ENCODE data around the gene SOS2. TPM values are rescaled to one million over a fixed set of nuclear protein-coding genes. Genes with fewer than 3 reads are reported as not detected.

The SOS2 gene
- total and polyA plus RNA-seq, 9 donors = 25.5 to 35.2 (median 31.2) TPM

GRCh38 chr14:50123062-50123461 lies 108.3 kb downstream of the SOS2 start:
- DNase-seq = no peak
- H3K9me3 ChIP-seq (replicated peaks; ENCODE audit: control insufficient read depth, low read depth, low read length) = no peaks in the 10 kb centered on the region
- no peak overlapping the region for H3K27ac ChIP-seq (ENCODE audit: low read length)
- H3K4me3 ChIP-seq (ENCODE audit: low read length) = no peak overlapping the region
- no peaks in the 10 kb centered on the region for H3K4me1 ChIP-seq (ENCODE audit: control insufficient read depth, insufficient read depth, low read length)
- no peaks in the 10 kb centered on the region for H3K27me3 ChIP-seq (ENCODE audit: control insufficient read depth, insufficient read depth, low read length)
- peaks cover 19% of the 10 kb centered on the region for H3K36me3 ChIP-seq (ENCODE audit: control insufficient read depth, insufficient read depth, low read length)
- WGBS (ENCODE audit: insufficient coverage) = 100% methylated on average over 1 of the region's 3 CpGs

- no CpG with 5 or more reads among the region's 6 CpGs for WGBS (ENCODE audit: insufficient coverage)
- Histone ChIP-seq H3K27me3 (ENCODE audit: control insufficient read depth, insufficient read depth, low read length) (no peaks in the 10 kb centered on the region), H3K4me3 (ENCODE audit: low read length) (no peak overlapping the region), H3K36me3 (ENCODE audit: control insufficient read depth, insufficient read depth, low read length) (peaks cover 18% of the 10 kb centered on the region), H3K4me1 (ENCODE audit: control insufficient read depth, insufficient read depth, low read length) (no peaks in the 10 kb centered on the region), H3K9me3 (replicated peaks; ENCODE audit: control insufficient read depth, low read depth, low read length) (no peaks in the 10 kb centered on the region), H3K27ac (ENCODE audit: low read length) (no peak overlapping the region)
- no peak for DNase-seq
These were observed 109.1 kb downstream of the SOS2 start for GRCh38 chr14:50122291-50122690.

- H3K27ac ChIP-seq (ENCODE audit: low read length) = no peak overlapping the region
- 100% methylated on average over 1 of the region's 5 CpGs for WGBS (ENCODE audit: insufficient coverage)
- H3K9me3 ChIP-seq (replicated peaks; ENCODE audit: control insufficient read depth, low read depth, low read length) = no peaks in the 10 kb centered on the region
- H3K27me3 ChIP-seq (ENCODE audit: control insufficient read depth, insufficient read depth, low read length) = no peaks in the 10 kb centered on the region
- no peaks in the 10 kb centered on the region for H3K4me1 ChIP-seq (ENCODE audit: control insufficient read depth, insufficient read depth, low read length)
- DNase-seq = no peak
- peaks cover 18% of the 10 kb centered on the region for H3K36me3 ChIP-seq (ENCODE audit: control insufficient read depth, insufficient read depth, low read length)
- no peak overlapping the region for H3K4me3 ChIP-seq (ENCODE audit: low read length)
These were observed 109.9 kb downstream of the SOS2 start for GRCh38 chr14:50121486-50121885.

- no peak for DNase-seq
These were observed 113.9 kb downstream of the SOS2 start for GRCh38 chr14:50117456-50117855.

DNA sequence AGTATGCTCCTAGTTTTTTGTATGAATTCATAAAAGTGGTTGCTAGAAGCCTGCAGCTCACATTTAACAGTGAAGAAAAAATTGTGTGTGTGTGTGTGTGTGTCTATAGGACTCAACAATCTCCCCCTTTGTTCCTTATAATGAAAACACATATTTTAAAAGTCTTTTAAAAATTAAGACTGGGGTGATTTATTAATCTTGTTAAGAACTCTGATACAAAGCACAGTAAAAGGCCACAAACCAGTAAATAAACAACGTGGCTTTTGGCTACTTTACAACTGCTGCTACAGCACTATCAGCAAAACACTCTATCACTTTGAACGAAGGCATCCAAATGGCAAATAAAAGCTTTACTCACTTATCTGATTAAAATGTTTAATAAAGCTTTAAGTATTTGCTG lies 114.4 kb downstream of the SOS2 start:
- WGBS (ENCODE audit: insufficient coverage) = no CpG with 5 or more reads among the region's 2 CpGs
- Histone ChIP-seq H3K9me3 (replicated peaks; ENCODE audit: control insufficient read depth, low read depth, low read length) (no peaks in the 10 kb centered on the region), H3K4me3 (ENCODE audit: low read length) (peak overlapping the region; percentile 93), H3K27ac (ENCODE audit: low read length) (peak overlapping the region; percentile 92), H3K36me3 (ENCODE audit: control insufficient read depth, insufficient read depth, low read length) (peaks cover 19% of the 10 kb centered on the region), H3K27me3 (ENCODE audit: control insufficient read depth, insufficient read depth, low read length) (no peaks in the 10 kb centered on the region), H3K4me1 (ENCODE audit: control insufficient read depth, insufficient read depth, low read length) (peaks cover 2% of the 10 kb centered on the region)
- DNase-seq = no peak

More at GRCh38 chr14:50117456-50117855, 113.9 kb downstream of the SOS2 start:
- Histone ChIP-seq H3K9me3 (replicated peaks; ENCODE audit: control insufficient read depth, low read depth, low read length) (no peaks in the 10 kb centered on the region), H3K27me3 (ENCODE audit: control insufficient read depth, insufficient read depth, low read length) (no peaks in the 10 kb centered on the region), H3K27ac (ENCODE audit: low read length) (peak overlapping the region; percentile 92), H3K4me1 (ENCODE audit: control insufficient read depth, insufficient read depth, low read length) (peaks cover 2% of the 10 kb centered on the region), H3K4me3 (ENCODE audit: low read length) (no peak overlapping the region), H3K36me3 (ENCODE audit: control insufficient read depth, insufficient read depth, low read length) (peaks cover 17% of the 10 kb centered on the region)
- WGBS (ENCODE audit: insufficient coverage) = no CpG with 5 or more reads among the region's 2 CpGs

- Histone ChIP-seq H3K9me3 (replicated peaks; ENCODE audit: control insufficient read depth, low read depth, low read length) (no peaks in the 10 kb centered on the region), H3K36me3 (ENCODE audit: control insufficient read depth, insufficient read depth, low read length) (peaks cover 21% of the 10 kb centered on the region), H3K4me3 (ENCODE audit: low read length) (peak within 1 kb of the TSS; percentile 93), H3K27me3 (ENCODE audit: control insufficient read depth, insufficient read depth, low read length) (no peaks in the 10 kb centered on the region), H3K27ac (ENCODE audit: low read length) (peak within 1 kb of the TSS; percentile 92), H3K4me1 (ENCODE audit: control insufficient read depth, insufficient read depth, low read length) (peaks cover 2% of the 10 kb centered on the region)
- DNase-seq = peak; percentile 98
- WGBS (ENCODE audit: insufficient coverage) = under 1% methylated on average over 52 of the region's 63 CpGs
These were observed 115.0 kb downstream of the SOS2 start, which contains the start of gene VCPKMT for GRCh38 chr14:50116181-50116956. Gene VCPKMT (minus strand): TSS chr14:50116572. CDS start chr14:50116552, 20 bp downstream.

- Histone ChIP-seq H3K4me1 (ENCODE audit: control insufficient read depth, insufficient read depth, low read length) (peaks cover 2% of the 10 kb centered on the region), H3K4me3 (ENCODE audit: low read length) (no peak overlapping the region), H3K36me3 (ENCODE audit: control insufficient read depth, insufficient read depth, low read length) (peaks cover 27% of the 10 kb centered on the region), H3K27ac (ENCODE audit: low read length) (no peak overlapping the region), H3K9me3 (replicated peaks; ENCODE audit: control insufficient read depth, low read depth, low read length) (no peaks in the 10 kb centered on the region), H3K27me3 (ENCODE audit: control insufficient read depth, insufficient read depth, low read length) (no peaks in the 10 kb centered on the region)
- no peak for DNase-seq
- WGBS (ENCODE audit: insufficient coverage) = no CpG with 5 or more reads among the region's 4 CpGs
These were observed 117.9 kb downstream of the SOS2 start for GRCh38 chr14:50113381-50114035.

GRCh38 chr14:50110323-50111037 lies 120.9 kb downstream of the SOS2 start:
- Histone ChIP-seq H3K27me3 (ENCODE audit: control insufficient read depth, insufficient read depth, low read length) (no peaks in the 10 kb centered on the region), H3K9me3 (replicated peaks; ENCODE audit: control insufficient read depth, low read depth, low read length) (no peaks in the 10 kb centered on the region), H3K4me3 (ENCODE audit: low read length) (no peak overlapping the region), H3K4me1 (ENCODE audit: control insufficient read depth, insufficient read depth, low read length) (peaks cover 2% of the 10 kb centered on the region), H3K27ac (ENCODE audit: low read length) (no peak overlapping the region), H3K36me3 (ENCODE audit: control insufficient read depth, insufficient read depth, low read length) (peaks cover 32% of the 10 kb centered on the region)
- DNase-seq = no peak
- 100% methylated on average over 1 of the region's 4 CpGs for WGBS (ENCODE audit: insufficient coverage)

DNA sequence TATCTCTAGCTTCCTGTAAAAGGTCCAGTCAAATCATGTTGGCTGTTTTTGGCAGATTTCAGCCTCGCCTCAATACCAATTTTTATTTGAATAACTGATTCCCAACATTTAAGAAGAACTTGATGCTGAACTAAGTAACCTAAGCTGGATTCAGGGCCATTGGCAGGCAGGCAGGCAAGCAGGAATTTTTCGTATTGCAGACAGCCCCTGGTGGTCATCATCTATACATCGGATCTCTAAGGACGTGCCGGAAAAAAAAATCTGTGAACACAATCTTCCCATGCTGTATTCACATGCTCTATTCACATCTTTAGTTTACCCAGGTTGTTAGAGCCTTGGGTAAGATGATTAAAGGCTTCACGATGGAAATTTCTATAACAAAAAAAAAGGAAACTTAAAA lies 122.0 kb downstream of the SOS2 start:
- WGBS (ENCODE audit: insufficient coverage) = 67% methylated on average over 2 of the region's 6 CpGs
- no peak overlapping the region for H3K27ac ChIP-seq (ENCODE audit: low read length)
- peaks cover 29% of the 10 kb centered on the region for H3K36me3 ChIP-seq (ENCODE audit: control insufficient read depth, insufficient read depth, low read length)
- no peaks in the 10 kb centered on the region for H3K27me3 ChIP-seq (ENCODE audit: control insufficient read depth, insufficient read depth, low read length)
- DNase-seq = no peak
- H3K9me3 ChIP-seq (replicated peaks; ENCODE audit: control insufficient read depth, low read depth, low read length) = no peaks in the 10 kb centered on the region
- H3K4me3 ChIP-seq (ENCODE audit: low read length) = no peak overlapping the region
- no peaks in the 10 kb centered on the region for H3K4me1 ChIP-seq (ENCODE audit: control insufficient read depth, insufficient read depth, low read length)

GRCh38 chr14:50107850-50108249 lies 123.5 kb downstream of the SOS2 start:
- peaks cover 26% of the 10 kb centered on the region for H3K36me3 ChIP-seq (ENCODE audit: control insufficient read depth, insufficient read depth, low read length)

More at GRCh38 chr14:50107850-50108249, 123.5 kb downstream of the SOS2 start:
- WGBS (ENCODE audit: insufficient coverage) = 67% methylated on average over 1 of the region's 2 CpGs
- Histone ChIP-seq H3K27me3 (ENCODE audit: control insufficient read depth, insufficient read depth, low read length) (no peaks in the 10 kb centered on the region), H3K27ac (ENCODE audit: low read length) (no peak overlapping the region), H3K4me1 (ENCODE audit: control insufficient read depth, insufficient read depth, low read length) (no peaks in the 10 kb centered on the region), H3K4me3 (ENCODE audit: low read length) (no peak overlapping the region), H3K9me3 (replicated peaks; ENCODE audit: control insufficient read depth, low read depth, low read length) (no peaks in the 10 kb centered on the region)
- no peak for DNase-seq

All from muscle of leg (tissue), 11 donors.